ENCODE measurements around the gene DUS1L.
A peak's percentile ranks its signal among the peaks of the same experiment; 100 is the strongest.

Gene DUS1L

GRCh38 chr17:82056729-82057621 lies 8.6 kb downstream of the DUS1L start:
- DNase-seq: no peak

- DNase-seq: no peak
These were observed 9.5 kb downstream of the DUS1L start for GRCh38 chr17:82055965-82056728.

GRCh38 chr17:82055023-82055964 lies 10.3 kb downstream of the DUS1L start:
- no peak for DNase-seq

- no peak for DNase-seq
These were observed 11.1 kb downstream of the DUS1L start for GRCh38 chr17:82054351-82055022.

GRCh38 chr17:82053556-82054263 lies 11.9 kb downstream of the DUS1L start:
- no peak for DNase-seq

- DNase-seq: no peak
These were observed 12.5 kb downstream of the DUS1L start for GRCh38 chr17:82053130-82053529.

- no peak for DNase-seq
These were observed 13.0 kb downstream of the DUS1L start for GRCh38 chr17:82052638-82053059.

- peak in 48 of 51 donors; percentile 8 to 86 (median 60) for DNase-seq
These were observed 13.6 kb downstream of the DUS1L start, which contains the start of the genes GPS1 and RFNG for GRCh38 chr17:82051776-82052637. Gene GPS1 (plus strand): TSS chr17:82051898. CDS start chr17:82051932, 34 bp downstream. Gene RFNG (minus strand): TSS chr17:82051811. CDS start chr17:82051766, 45 bp downstream.

GRCh38 chr17:82050761-82051641 lies 14.6 kb downstream of the DUS1L start:
- DNase-seq: no peak

GRCh38 chr17:82050152-82050760 lies 15.3 kb downstream of the DUS1L start:
- DNase-seq: no peak

- no peak for DNase-seq
These were observed 16.1 kb downstream of the DUS1L start for GRCh38 chr17:82049521-82049971.

GRCh38 chr17:82049106-82049505 lies 16.5 kb downstream of the DUS1L start:
- no peak for DNase-seq

- no peak for DNase-seq
These were observed 17.0 kb downstream of the DUS1L start for GRCh38 chr17:82048571-82048971.

- DNase-seq: no peak
These were observed 17.6 kb downstream of the DUS1L start for GRCh38 chr17:82047914-82048570.

GRCh38 chr17:82047379-82047778 lies 18.2 kb downstream of the DUS1L start:
- no peak for DNase-seq

- DNase-seq: no peak
These were observed 18.7 kb downstream of the DUS1L start for GRCh38 chr17:82046903-82047302.
